GM13977 (cell line): Measurements from ENCODE around the gene KLRG1.
A peak's percentile ranks its signal among the peaks of the same experiment; 100 is the strongest.

Experiments used
- DNase-seq: peaks from one replicate; pipeline ENCODE4 v3.0.0; 2012; ENCODE audit warnings: low spot score
- in situ Hi-C: fragments of 300-500 bp; cut with MboI; formaldehyde crosslinking; loops from one replicate; pipeline ENCODE4 v1.12.0; 2022; ENCODE audit warnings: low sequenced_read_pairs, low pct_unique_long_range_greater_than_20kb, mixed read lengths, inconsistent platforms; ENCODE audit not compliant: unreplicated experiment
- TF ChIP-seq, protein P1 (sequence below): IDR thresholded peaks from 2 replicates; pipeline ENCODE4 v1.5.1; 2012; ENCODE audit warnings: mild to moderate bottlenecking, control low read depth; ENCODE audit not compliant: insufficient read depth; ENCODE audit errors: extremely low read depth, missing control alignments

The KLRG1 gene

DNA sequence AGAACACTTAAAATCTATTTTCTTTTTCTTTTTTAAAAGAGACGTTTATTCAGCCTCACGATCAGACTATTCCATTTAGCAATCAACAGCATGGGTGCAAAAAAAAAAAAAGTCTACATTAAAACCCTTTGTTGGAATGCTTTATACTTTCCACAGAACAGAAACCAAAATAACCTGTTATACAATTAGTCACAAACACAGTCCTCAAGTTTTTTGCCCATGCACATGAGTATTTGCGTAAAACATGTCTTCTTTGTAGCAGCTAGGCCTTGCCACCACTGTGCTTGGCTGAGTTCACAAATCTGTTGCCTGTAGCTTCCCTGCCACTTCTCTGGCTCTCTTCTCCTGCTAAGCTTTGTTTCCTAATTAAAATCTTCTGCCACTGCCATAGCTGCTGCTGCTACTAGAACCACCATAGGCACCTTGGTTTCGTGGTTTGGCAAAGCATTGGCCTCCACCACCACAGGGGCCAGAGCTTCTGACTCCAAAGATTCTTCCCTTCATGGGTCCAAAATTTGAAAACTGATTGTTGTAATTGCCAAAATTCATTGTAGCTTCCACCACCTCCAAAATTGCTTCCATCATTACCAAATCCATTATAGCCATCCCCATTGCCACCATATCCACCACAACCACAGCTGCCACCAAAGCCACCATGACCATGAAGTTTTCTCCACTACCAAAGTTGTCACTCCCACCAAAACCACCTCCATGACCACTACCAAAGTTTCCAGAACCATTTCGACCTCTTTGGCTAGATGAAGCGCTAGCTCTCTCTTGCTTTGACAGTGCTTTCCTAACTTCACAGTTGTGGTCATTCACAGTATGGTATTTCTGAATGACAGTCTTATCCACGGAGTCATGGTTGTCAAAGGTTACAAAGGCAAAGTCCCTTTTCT lies 38.1 kb downstream of the KLRG1 start:
- DNase-seq: no peak
- TF ChIP-seq, protein P1, sequence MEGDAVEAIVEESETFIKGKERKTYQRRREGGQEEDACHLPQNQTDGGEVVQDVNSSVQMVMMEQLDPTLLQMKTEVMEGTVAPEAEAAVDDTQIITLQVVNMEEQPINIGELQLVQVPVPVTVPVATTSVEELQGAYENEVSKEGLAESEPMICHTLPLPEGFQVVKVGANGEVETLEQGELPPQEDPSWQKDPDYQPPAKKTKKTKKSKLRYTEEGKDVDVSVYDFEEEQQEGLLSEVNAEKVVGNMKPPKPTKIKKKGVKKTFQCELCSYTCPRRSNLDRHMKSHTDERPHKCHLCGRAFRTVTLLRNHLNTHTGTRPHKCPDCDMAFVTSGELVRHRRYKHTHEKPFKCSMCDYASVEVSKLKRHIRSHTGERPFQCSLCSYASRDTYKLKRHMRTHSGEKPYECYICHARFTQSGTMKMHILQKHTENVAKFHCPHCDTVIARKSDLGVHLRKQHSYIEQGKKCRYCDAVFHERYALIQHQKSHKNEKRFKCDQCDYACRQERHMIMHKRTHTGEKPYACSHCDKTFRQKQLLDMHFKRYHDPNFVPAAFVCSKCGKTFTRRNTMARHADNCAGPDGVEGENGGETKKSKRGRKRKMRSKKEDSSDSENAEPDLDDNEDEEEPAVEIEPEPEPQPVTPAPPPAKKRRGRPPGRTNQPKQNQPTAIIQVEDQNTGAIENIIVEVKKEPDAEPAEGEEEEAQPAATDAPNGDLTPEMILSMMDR: no peak
- in situ Hi-C loops: no loop called here

DNA sequence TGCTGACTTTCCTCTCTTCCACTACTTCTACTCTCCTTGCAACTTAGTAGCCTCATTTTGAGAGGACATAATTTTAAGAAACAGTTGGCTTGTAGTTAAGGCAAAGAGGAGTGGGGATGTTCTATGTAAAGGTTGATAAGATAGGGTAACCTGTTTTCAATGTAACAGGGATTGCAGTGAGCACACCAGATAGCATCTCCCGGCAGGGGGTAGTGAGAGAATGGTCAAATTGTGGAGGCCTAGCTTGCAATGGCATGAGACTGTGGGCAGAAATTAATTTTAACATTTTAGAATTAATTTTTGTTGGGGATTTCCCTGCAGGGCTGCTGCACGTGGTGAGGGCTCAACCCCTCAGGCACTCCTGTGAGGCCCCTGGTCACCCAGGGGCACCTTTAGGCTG lies 41.4 kb downstream of the KLRG1 start:
- in situ Hi-C loops: no loop called here
- TF ChIP-seq, protein P1: no peak
- DNase-seq: no peak

DNA sequence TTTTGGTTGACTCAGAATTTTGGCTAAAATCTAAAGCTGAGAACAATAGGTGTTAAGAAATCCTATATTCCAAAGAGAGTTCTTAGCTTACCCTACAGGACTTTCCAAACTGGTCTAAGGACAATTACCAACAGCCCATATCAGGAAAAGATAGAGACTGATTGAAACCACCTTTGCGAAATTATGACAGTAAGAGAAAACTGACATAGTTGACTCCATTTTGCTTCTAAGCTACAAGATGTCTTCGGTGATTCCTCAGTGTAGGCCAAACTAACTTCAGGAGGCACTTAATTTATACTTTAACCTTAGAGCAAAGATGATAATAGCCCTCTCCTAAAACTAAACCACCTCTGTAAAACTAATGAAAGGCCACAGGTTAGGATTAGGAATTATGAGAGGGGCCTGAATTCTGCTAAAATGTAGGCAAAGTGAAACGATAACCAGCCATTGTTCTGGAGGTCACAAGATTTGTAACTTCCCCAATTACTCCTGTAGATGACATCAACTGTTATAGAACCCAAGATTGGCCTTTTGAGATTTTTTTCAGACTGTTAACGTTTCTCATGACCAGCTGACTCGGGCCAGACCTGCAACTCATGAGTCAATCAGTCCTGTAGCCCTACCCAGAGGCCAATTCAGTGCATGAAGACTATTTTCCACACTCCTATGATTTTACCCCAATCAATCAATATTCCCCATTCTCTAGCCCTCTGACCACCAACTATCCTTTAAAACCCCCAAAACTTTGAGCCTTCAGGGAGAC lies 43.0 kb downstream of the KLRG1 start:
- TF ChIP-seq, protein P1: peak; percentile 51
- DNase-seq: peak; percentile 34
- in situ Hi-C loops: no loop called here

DNA sequence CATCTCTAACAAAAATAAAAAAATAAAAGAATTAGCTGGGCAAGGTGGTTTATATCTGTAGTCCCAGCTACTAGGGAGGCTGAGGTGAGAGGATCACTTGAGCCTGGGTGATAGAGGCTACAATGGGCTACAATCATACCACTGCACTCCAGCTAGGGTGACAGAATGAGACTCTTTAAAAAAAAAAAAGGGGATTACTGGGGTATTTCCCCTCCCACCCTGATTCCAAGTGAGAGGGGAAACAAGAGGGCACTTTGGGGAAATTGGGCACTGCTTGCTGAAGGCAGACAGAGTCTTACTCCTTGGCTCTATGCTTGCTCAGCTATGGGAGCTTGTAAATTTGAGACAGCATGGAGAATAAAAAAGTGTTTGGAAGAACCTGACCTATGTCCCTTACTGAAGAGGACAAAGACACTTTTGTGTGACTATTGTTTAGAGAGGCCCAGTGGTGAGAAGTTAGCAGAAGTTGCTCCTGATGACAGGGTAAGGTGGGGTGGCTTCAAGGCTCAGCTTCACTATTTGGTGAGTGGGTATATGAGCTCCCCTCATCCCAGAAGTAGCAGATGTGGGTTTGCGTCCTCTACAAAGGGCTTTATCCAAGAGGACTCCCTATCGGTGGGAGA lies 44.0 kb downstream of the KLRG1 start:
- TF ChIP-seq, protein P1: no peak
- in situ Hi-C loops: no loop called here
- DNase-seq: no peak

DNA sequence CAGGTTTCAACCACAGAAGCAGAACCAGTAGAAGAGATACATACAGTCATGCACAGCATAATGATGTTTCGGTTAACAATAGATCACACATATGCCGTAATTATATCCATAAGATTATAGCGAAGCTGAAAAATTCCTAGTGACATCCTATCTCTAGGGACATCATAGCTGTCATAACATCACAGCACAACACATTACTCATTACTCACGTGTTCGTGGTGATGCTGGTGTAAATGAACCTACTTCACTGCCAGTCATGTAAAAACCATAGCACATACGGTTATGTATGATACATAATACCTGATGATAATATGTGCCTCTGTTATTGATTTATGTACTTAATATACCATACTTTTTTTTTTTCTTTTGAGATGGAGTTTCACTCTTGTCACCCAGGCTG lies 44.7 kb downstream of the KLRG1 start:
- in situ Hi-C loops: no loop called here
- DNase-seq: no peak
- TF ChIP-seq, protein P1: no peak

DNA sequence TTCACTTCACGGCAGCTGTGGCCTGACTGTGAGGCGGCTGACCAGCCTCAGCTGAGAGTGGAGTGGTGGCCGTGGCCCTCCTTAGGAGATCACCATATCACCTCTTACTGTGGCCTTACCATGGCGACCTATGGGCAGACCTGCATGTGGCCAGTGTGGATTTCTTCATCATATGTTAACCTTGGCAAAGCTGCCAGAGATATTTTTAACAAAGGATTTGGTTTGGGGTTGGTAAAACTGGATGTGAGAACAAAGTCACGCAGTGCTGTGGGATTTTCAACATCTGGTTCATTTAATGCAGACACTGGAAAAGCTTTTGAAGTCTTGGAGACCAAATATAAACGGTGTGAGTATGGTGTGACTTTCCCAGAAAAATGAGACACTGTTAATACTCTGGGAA lies 46.9 kb downstream of the KLRG1 start:
- TF ChIP-seq, protein P1: no peak
- in situ Hi-C loops: no loop called here
- no peak for DNase-seq
